ENCODE results near the gene QDPR.

- TF ChIP-seq BHLHE40 (IDR thresholded peaks at IDR 0.05; ENCODE audit: borderline replicate concordance) = no peak
- TF ChIP-seq L3MBTL2 (conservative IDR thresholded peaks at IDR 0.05) = no peak
- no peak for TF ChIP-seq SP1 (IDR thresholded peaks at IDR 0.05)
- TF ChIP-seq FOXM1 (IDR thresholded peaks at IDR 0.05; ENCODE audit: borderline replicate concordance) = no peak
- no peak for TF ChIP-seq PKNOX1 (IDR thresholded peaks at IDR 0.05)
- no peak for TF ChIP-seq TARDBP (IDR thresholded peaks at IDR 0.05)
- no peak for TF ChIP-seq ARNT (IDR thresholded peaks at IDR 0.05)
- no peak for TF ChIP-seq FOXK2 (IDR thresholded peaks at IDR 0.05)
- TF ChIP-seq FOXA1 (IDR thresholded peaks at IDR 0.05) = no peak
- TF ChIP-seq ZNF384 (IDR thresholded peaks at IDR 0.05) = no peak
- TF ChIP-seq SUZ12 (IDR thresholded peaks at IDR 0.05) = no peak
- TF ChIP-seq HDGF (IDR thresholded peaks at IDR 0.05; ENCODE audit: borderline replicate concordance) = no peak
- no peak for TF ChIP-seq ELF4 (IDR thresholded peaks at IDR 0.05)
- TF ChIP-seq LEF1 (IDR thresholded peaks at IDR 0.05; ENCODE audit: borderline replicate concordance) = no peak
Measured at GRCh38 chr4:17491196-17491595, 20.7 kb downstream of the QDPR start.

Measured in HEK293T (cell line).